Measurements from ENCODE around the gene PDE3A.

Gene PDE3A

GRCh38 chr12:20424841-20425240 is 56.5 kb downstream of the PDE3A start:
- Mint-ChIP-seq H3K4me1 (peaks cover 2% of the 10 kb centered on the region), H3K27ac (no peak overlapping the region), H3K9me3 (no peaks in the 10 kb centered on the region), H3K27me3 (no peaks in the 10 kb centered on the region), H3K4me3 (no peak overlapping the region), H3K36me3 (ENCODE audit: low read depth) (no peaks in the 10 kb centered on the region)
- DNase-seq, result no peak
- ATAC-seq, result no peak

GRCh38 chr12:20426191-20426590 is 57.9 kb downstream of the PDE3A start:
- Mint-ChIP-seq H3K9me3 (no peaks in the 10 kb centered on the region), H3K4me1 (peaks cover 2% of the 10 kb centered on the region), H3K4me3 (no peak overlapping the region), H3K36me3 (ENCODE audit: low read depth) (no peaks in the 10 kb centered on the region), H3K27ac (no peak overlapping the region), H3K27me3 (no peaks in the 10 kb centered on the region)
- no peak for ATAC-seq
- no peak for DNase-seq

GRCh38 chr12:20426957-20427356 is 58.6 kb downstream of the PDE3A start:
- ATAC-seq, result no peak

GRCh38 chr12:20429852-20430251 is 61.5 kb downstream of the PDE3A start:
- Mint-ChIP-seq H3K36me3 (ENCODE audit: low read depth) (no peaks in the 10 kb centered on the region), H3K4me1 (no peaks in the 10 kb centered on the region), H3K9me3 (no peaks in the 10 kb centered on the region), H3K27ac (no peak overlapping the region), H3K27me3 (no peaks in the 10 kb centered on the region), H3K4me3 (no peak overlapping the region)
- ATAC-seq (no peak), DNase-seq (no peak)

More at GRCh38 chr12:20426957-20427356, 58.6 kb downstream of the PDE3A start:
- no peak overlapping the region for H3K27ac Mint-ChIP-seq
- no peaks in the 10 kb centered on the region for H3K36me3 Mint-ChIP-seq (ENCODE audit: low read depth)
- DNase-seq, result no peak
- H3K27me3 Mint-ChIP-seq, result no peaks in the 10 kb centered on the region
- H3K4me3 Mint-ChIP-seq, result no peak overlapping the region
- no peaks in the 10 kb centered on the region for H3K4me1 Mint-ChIP-seq
- no peaks in the 10 kb centered on the region for H3K9me3 Mint-ChIP-seq

- ATAC-seq (no peak), DNase-seq (no peak)
- no peaks in the 10 kb centered on the region for H3K27me3 Mint-ChIP-seq
- no peak overlapping the region for H3K4me3 Mint-ChIP-seq
- no peaks in the 10 kb centered on the region for H3K4me1 Mint-ChIP-seq
- no peaks in the 10 kb centered on the region for H3K9me3 Mint-ChIP-seq
- H3K27ac Mint-ChIP-seq, result no peak overlapping the region
- H3K36me3 Mint-ChIP-seq (ENCODE audit: low read depth), result no peaks in the 10 kb centered on the region
These were observed 64.0 kb downstream of the PDE3A start for GRCh38 chr12:20432290-20432689.

GRCh38 chr12:20434996-20435395 is 66.7 kb downstream of the PDE3A start:
- Mint-ChIP-seq H3K27ac (no peak overlapping the region), H3K27me3 (no peaks in the 10 kb centered on the region), H3K9me3 (no peaks in the 10 kb centered on the region), H3K4me3 (no peak overlapping the region), H3K4me1 (no peaks in the 10 kb centered on the region), H3K36me3 (ENCODE audit: low read depth) (no peaks in the 10 kb centered on the region)
- no peak for ATAC-seq
- no peak for DNase-seq

GRCh38 chr12:20436316-20436715 is 68.0 kb downstream of the PDE3A start:
- ATAC-seq (no peak), DNase-seq (no peak)
- no peaks in the 10 kb centered on the region for H3K4me1 Mint-ChIP-seq
- no peak overlapping the region for H3K4me3 Mint-ChIP-seq
- H3K36me3 Mint-ChIP-seq (ENCODE audit: low read depth), result no peaks in the 10 kb centered on the region
- no peaks in the 10 kb centered on the region for H3K27me3 Mint-ChIP-seq
- no peaks in the 10 kb centered on the region for H3K9me3 Mint-ChIP-seq
- H3K27ac Mint-ChIP-seq, result no peak overlapping the region

- no peak for DNase-seq
- Mint-ChIP-seq H3K9me3 (no peaks in the 10 kb centered on the region), H3K27ac (no peak overlapping the region), H3K4me3 (no peak overlapping the region), H3K4me1 (no peaks in the 10 kb centered on the region), H3K36me3 (ENCODE audit: low read depth) (no peaks in the 10 kb centered on the region), H3K27me3 (no peaks in the 10 kb centered on the region)
- ATAC-seq, result no peak
These were observed 70.0 kb downstream of the PDE3A start for GRCh38 chr12:20438299-20438779.

- Mint-ChIP-seq H3K27ac (no peak overlapping the region), H3K36me3 (ENCODE audit: low read depth) (no peaks in the 10 kb centered on the region), H3K4me3 (no peak overlapping the region), H3K4me1 (no peaks in the 10 kb centered on the region), H3K27me3 (no peaks in the 10 kb centered on the region), H3K9me3 (no peaks in the 10 kb centered on the region)
- ATAC-seq (no peak), DNase-seq (no peak)
These were observed 71.3 kb downstream of the PDE3A start for GRCh38 chr12:20439626-20440025.

- H3K36me3 Mint-ChIP-seq (ENCODE audit: low read depth), result no peaks in the 10 kb centered on the region
- ATAC-seq, result no peak
- no peak for DNase-seq
- H3K27me3 Mint-ChIP-seq, result no peaks in the 10 kb centered on the region
- H3K9me3 Mint-ChIP-seq, result no peaks in the 10 kb centered on the region
- H3K4me3 Mint-ChIP-seq, result no peak overlapping the region
- H3K27ac Mint-ChIP-seq, result no peak overlapping the region
- H3K4me1 Mint-ChIP-seq, result no peaks in the 10 kb centered on the region
These were observed 72.1 kb downstream of the PDE3A start for GRCh38 chr12:20440408-20440807.

GRCh38 chr12:20442322-20442721 is 74.0 kb downstream of the PDE3A start:
- no peaks in the 10 kb centered on the region for H3K4me1 Mint-ChIP-seq
- H3K36me3 Mint-ChIP-seq (ENCODE audit: low read depth), result no peaks in the 10 kb centered on the region
- no peaks in the 10 kb centered on the region for H3K9me3 Mint-ChIP-seq
- H3K27ac Mint-ChIP-seq, result no peak overlapping the region
- DNase-seq, result no peak
- ATAC-seq, result no peak
- H3K4me3 Mint-ChIP-seq, result no peak overlapping the region
- H3K27me3 Mint-ChIP-seq, result no peaks in the 10 kb centered on the region

- no peaks in the 10 kb centered on the region for H3K36me3 Mint-ChIP-seq (ENCODE audit: low read depth)
- H3K4me1 Mint-ChIP-seq, result no peaks in the 10 kb centered on the region
- no peak for ATAC-seq
- H3K27ac Mint-ChIP-seq, result no peak overlapping the region
- no peaks in the 10 kb centered on the region for H3K27me3 Mint-ChIP-seq
- H3K4me3 Mint-ChIP-seq, result no peak overlapping the region
- DNase-seq, result no peak
- H3K9me3 Mint-ChIP-seq, result no peaks in the 10 kb centered on the region
These were observed 74.9 kb downstream of the PDE3A start for GRCh38 chr12:20443255-20443654.

- H3K27me3 Mint-ChIP-seq, result no peaks in the 10 kb centered on the region
- H3K36me3 Mint-ChIP-seq (ENCODE audit: low read depth), result no peaks in the 10 kb centered on the region
- no peak overlapping the region for H3K27ac Mint-ChIP-seq
- ATAC-seq (no peak), DNase-seq (no peak)
- H3K4me3 Mint-ChIP-seq, result no peak overlapping the region
- H3K4me1 Mint-ChIP-seq, result no peaks in the 10 kb centered on the region
- H3K9me3 Mint-ChIP-seq, result no peaks in the 10 kb centered on the region
These were observed 75.5 kb downstream of the PDE3A start for GRCh38 chr12:20443792-20444191.

GRCh38 chr12:20444595-20445170 is 76.3 kb downstream of the PDE3A start:
- ATAC-seq (no peak), DNase-seq (no peak)
- Mint-ChIP-seq H3K4me1 (no peaks in the 10 kb centered on the region), H3K27me3 (no peaks in the 10 kb centered on the region), H3K4me3 (no peak overlapping the region), H3K27ac (no peak overlapping the region), H3K36me3 (ENCODE audit: low read depth) (no peaks in the 10 kb centered on the region), H3K9me3 (no peaks in the 10 kb centered on the region)

- no peaks in the 10 kb centered on the region for H3K27me3 Mint-ChIP-seq
- H3K36me3 Mint-ChIP-seq (ENCODE audit: low read depth), result no peaks in the 10 kb centered on the region
These were observed 77.3 kb downstream of the PDE3A start for GRCh38 chr12:20445687-20446086.

GRCh38 chr12:20446836-20447235 is 78.5 kb downstream of the PDE3A start:
- Mint-ChIP-seq H3K27ac (no peak overlapping the region), H3K9me3 (no peaks in the 10 kb centered on the region), H3K36me3 (ENCODE audit: low read depth) (no peaks in the 10 kb centered on the region), H3K4me1 (no peaks in the 10 kb centered on the region), H3K27me3 (no peaks in the 10 kb centered on the region), H3K4me3 (no peak overlapping the region)
- DNase-seq (no peak), ATAC-seq (no peak)

More at GRCh38 chr12:20445687-20446086, 77.3 kb downstream of the PDE3A start:
- H3K4me3 Mint-ChIP-seq, result no peak overlapping the region
- H3K4me1 Mint-ChIP-seq, result no peaks in the 10 kb centered on the region
- H3K9me3 Mint-ChIP-seq, result no peaks in the 10 kb centered on the region
- ATAC-seq (no peak), DNase-seq (no peak)
- H3K27ac Mint-ChIP-seq, result no peak overlapping the region

Data from activated naive CD8-positive, alpha-beta T cell treated with anti-CD3 and anti-CD28 coated beads, Interleukin-2, amount 50 U/mL, for 24 hours (primary cell).